ENCODE results near the gene TRPV3.
A peak's percentile ranks its signal among the peaks of the same experiment; 100 is the strongest.

The TRPV3 gene

DNA sequence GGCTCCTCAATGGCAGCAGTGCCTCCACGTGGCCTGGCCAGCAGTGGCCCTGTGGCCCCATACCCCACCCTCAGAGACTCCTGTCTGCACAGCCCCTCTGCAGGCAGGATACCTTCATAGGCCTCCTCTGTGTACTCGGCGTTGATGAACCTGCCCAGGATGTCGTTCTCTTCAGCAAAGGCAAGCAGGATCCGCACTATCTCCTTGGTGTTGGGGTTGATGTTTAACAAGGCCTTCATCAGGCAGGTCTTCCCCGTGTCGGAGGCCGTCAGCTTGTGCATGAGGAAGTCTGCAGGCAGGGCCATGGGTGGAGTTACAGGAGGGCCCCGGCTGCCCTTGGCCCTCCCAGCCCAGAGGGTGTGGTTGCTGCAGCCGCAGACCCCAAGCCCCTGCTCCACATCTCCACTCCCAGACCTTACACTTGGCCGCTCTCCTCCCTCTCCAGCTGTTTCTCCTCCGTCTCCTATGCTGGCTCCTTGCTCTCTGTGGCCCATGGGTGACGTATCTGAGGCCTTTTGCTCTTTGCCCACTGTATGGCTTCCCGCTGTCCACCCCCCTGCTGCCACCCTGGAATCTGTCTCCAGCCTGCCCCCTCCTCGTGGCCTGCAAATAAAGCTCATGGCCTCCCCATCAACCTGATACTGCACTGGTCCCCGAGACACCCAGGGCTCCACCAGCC, 15.1 kb downstream of the TRPV3 start:
- Mint-ChIP-seq H3K36me3 (no peaks in the 10 kb centered on the region), H3K4me1 (no peaks in the 10 kb centered on the region), H3K4me3 (no peak overlapping the region), H3K27ac (no peak overlapping the region), H3K9me3 (no peaks in the 10 kb centered on the region), H3K27me3 (no peaks in the 10 kb centered on the region)

DNA sequence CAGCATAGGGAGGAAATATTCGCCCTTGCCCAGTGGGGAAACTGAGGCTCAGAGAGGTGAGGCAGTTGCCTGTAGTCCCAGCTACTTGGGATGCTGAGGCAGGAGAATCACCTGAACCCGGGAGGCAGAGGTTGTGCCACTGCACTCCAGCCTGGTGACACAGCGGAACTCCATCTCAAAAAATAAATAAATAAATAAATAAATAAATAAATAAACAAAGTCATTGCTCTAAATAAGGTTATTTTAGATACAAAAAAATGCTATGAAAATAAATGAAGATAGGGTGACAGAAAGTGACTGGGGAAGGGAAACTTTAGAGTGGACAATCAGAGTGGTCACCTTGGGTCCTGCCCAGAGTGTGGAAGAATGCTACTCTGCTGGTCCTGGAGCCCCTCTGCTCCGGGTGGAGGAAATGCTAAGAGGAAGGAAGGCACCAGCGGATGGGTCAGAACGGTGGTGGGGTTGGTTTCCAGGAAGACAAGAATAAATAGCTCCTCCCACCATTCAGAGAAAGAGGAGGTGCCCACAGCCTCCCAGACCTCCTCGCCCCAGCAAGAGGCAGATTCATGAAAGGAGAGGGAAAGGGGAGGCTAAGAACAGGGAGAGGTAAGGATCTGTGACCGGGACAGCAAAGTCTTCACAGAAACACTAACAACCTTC, 17.6 kb downstream of the TRPV3 start:
- Mint-ChIP-seq H3K27me3 (no peaks in the 10 kb centered on the region), H3K27ac (no peak overlapping the region), H3K4me1 (no peaks in the 10 kb centered on the region), H3K4me3 (no peak overlapping the region), H3K36me3 (no peaks in the 10 kb centered on the region), H3K9me3 (no peaks in the 10 kb centered on the region)

GRCh38 chr17:3536716-3537115, 20.9 kb downstream of the TRPV3 start:
- no peaks in the 10 kb centered on the region for H3K36me3 Mint-ChIP-seq

GRCh38 chr17:3535253-3535995, 22.2 kb downstream of the TRPV3 start:
- Mint-ChIP-seq H3K4me3 (peak overlapping the region; percentile 60), H3K36me3 (no peaks in the 10 kb centered on the region), H3K27ac (peak overlapping the region; percentile 35), H3K9me3 (no peaks in the 10 kb centered on the region), H3K27me3 (peaks cover 2% of the 10 kb centered on the region), H3K4me1 (peaks cover 3% of the 10 kb centered on the region)

More at GRCh38 chr17:3536716-3537115, 20.9 kb downstream of the TRPV3 start:
- H3K4me1 Mint-ChIP-seq = peaks cover 3% of the 10 kb centered on the region
- no peak overlapping the region for H3K4me3 Mint-ChIP-seq
- peaks cover 2% of the 10 kb centered on the region for H3K27me3 Mint-ChIP-seq
- H3K9me3 Mint-ChIP-seq = no peaks in the 10 kb centered on the region
- H3K27ac Mint-ChIP-seq = no peak overlapping the region

- H3K27me3 Mint-ChIP-seq = peaks cover 2% of the 10 kb centered on the region
- H3K27ac Mint-ChIP-seq = no peak overlapping the region
- H3K4me3 Mint-ChIP-seq = no peak overlapping the region
- no peaks in the 10 kb centered on the region for H3K9me3 Mint-ChIP-seq
- H3K36me3 Mint-ChIP-seq = no peaks in the 10 kb centered on the region
- H3K4me1 Mint-ChIP-seq = peaks cover 3% of the 10 kb centered on the region
Observed at GRCh38 chr17:3534881-3535252, 22.7 kb downstream of the TRPV3 start.

GRCh38 chr17:3533752-3534151, 23.9 kb downstream of the TRPV3 start:
- Mint-ChIP-seq H3K36me3 (no peaks in the 10 kb centered on the region), H3K27me3 (peaks cover 2% of the 10 kb centered on the region), H3K9me3 (no peaks in the 10 kb centered on the region), H3K4me3 (no peak overlapping the region), H3K27ac (no peak overlapping the region), H3K4me1 (peaks cover 3% of the 10 kb centered on the region)

DNA sequence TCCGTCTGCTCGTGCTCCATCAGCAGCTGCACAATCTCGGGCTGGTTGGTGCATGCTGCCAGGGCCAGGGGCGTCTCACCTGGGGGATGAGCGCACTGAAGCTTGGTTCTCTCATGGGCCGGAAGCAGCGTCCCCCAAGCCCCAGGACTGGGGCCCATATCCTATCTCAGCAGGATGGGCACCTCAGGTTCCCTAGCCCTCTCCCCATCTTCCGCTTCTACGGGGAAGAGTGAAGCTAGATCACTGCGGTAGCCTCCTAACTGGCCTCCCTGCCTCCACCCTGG, 24.8 kb downstream of the TRPV3 start:
- Mint-ChIP-seq H3K4me3 (no peak overlapping the region), H3K27ac (no peak overlapping the region), H3K36me3 (no peaks in the 10 kb centered on the region), H3K27me3 (peaks cover 2% of the 10 kb centered on the region), H3K9me3 (no peaks in the 10 kb centered on the region), H3K4me1 (peaks cover 3% of the 10 kb centered on the region)

- H3K9me3 Mint-ChIP-seq = no peaks in the 10 kb centered on the region
- no peak overlapping the region for H3K27ac Mint-ChIP-seq
- H3K27me3 Mint-ChIP-seq = peaks cover 2% of the 10 kb centered on the region
- peaks cover 3% of the 10 kb centered on the region for H3K4me1 Mint-ChIP-seq
- H3K4me3 Mint-ChIP-seq = no peak overlapping the region
- H3K36me3 Mint-ChIP-seq = no peaks in the 10 kb centered on the region
Observed at GRCh38 chr17:3532106-3532858, 25.3 kb downstream of the TRPV3 start.

DNA sequence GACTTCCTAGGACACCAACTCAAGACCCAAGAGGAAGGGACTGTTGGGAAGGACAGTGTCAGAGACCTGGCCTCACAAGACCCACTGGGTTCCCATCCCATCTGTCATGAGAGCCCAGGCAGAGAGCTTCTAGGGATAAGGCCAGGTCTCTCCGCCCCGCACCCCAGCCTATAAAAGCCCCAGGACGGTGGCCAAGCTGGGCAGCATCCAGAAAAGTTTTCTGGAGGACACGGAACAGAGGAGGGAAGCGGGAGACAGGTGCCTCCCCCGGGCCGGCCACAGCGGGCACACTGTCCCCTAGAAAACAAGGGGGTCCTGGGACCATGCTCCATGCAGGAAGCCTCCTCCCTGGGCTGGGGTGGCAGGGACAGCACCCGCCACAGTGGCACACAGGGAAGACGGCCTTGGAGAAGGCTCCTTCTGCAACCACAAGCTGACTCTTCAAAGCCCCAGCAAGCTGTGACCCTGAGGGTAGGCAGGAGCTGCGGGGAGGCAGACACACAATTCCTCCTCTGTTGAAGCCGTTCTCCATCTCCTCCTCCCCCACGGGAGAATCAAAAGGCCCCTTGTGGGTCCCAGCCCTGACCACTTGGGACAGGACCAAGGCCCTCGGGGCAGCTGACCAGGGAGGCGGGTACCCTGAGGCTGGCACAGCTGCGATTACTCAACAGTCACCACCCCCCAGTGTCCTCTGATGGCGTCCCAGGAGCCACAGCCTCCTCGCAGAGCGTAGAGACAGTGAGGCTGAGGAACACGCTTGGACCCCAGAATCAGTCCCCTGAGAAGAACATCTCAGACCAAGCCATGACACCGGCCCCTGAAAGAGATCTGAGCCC, 26.1 kb downstream of the TRPV3 start:
- no peaks in the 10 kb centered on the region for H3K36me3 Mint-ChIP-seq
- H3K27ac Mint-ChIP-seq = no peak overlapping the region
- peaks cover 2% of the 10 kb centered on the region for H3K27me3 Mint-ChIP-seq
- no peaks in the 10 kb centered on the region for H3K9me3 Mint-ChIP-seq
- peaks cover 3% of the 10 kb centered on the region for H3K4me1 Mint-ChIP-seq
- H3K4me3 Mint-ChIP-seq = no peak overlapping the region

DNA sequence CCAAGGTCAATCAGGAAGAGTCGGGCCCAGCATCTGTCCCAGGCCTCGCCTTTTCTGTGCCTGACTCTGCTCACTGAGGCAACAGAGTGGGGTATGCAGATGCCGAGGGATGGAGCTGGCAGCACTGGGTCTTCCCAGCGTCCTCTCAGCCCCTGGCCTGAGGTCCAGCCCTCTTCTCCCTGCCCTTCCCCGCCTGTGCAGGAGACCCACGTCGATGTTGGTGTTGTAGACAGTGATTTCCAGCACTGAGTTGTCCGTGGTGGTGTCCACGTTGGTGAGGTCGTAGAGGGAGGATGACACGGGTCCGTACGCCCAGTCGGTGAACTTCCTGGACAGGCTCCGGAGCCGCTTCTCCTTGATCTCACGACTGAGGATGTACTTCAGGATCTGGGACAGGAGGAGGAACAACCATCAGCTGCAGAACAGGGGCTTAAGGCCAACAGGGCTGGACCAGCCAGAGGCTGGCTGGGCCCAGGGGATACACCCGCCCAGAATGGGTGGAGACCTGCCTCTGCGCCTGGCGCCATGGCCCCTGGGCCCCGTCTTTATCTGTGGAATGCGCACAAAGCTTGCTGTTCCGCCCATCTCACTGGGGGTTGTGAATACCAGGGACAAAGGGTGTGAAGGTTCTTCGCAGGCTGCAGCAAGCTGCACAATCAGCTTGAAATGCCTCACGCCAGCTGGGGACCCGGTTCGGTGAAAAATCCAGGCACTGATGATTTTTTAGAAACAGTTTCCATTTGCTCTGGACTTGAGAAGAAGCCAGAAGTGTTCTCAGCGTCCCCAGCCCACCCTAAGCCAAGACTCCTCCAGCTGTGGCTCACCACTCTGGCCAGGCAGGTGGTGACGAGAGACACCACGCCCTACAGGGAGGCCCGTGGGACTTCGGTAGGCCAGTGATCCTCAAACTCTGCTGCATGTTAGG, 27.5 kb downstream of the TRPV3 start:
- Mint-ChIP-seq H3K36me3 (no peaks in the 10 kb centered on the region), H3K27ac (no peak overlapping the region), H3K27me3 (peaks cover 2% of the 10 kb centered on the region), H3K4me3 (no peak overlapping the region), H3K9me3 (no peaks in the 10 kb centered on the region), H3K4me1 (peaks cover 3% of the 10 kb centered on the region)

DNA sequence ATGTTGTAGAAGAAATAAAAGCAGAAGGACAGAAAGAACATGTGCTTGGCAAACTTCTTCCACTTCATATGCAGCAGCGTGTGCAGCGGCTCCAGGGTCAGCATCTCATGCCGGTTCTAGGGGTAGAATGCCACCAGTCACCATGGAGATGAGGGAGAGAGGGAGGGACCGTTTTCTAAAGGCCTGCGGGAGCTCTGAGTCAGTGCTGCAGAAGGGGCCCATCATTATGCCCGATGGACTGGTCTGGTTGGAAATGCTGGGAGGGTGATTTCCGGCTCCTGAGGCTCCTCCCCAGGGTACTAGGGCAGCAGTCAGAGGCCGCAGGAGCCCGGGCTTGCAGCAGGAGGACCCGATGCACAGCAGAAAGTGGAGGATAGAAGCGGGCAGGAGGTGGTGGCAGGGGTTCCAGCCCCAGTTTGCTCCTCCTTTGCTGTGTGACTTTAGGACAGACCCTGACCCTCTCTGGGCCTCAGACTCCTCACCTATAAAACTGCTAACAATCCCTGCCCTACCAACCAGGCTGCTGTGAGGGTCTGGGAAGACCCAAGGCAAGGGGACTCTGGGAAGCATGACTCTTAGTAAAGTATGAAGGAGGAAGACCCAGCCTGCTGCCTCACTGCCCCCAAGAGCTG, 28.6 kb downstream of the TRPV3 start:
- Mint-ChIP-seq H3K4me1 (no peaks in the 10 kb centered on the region), H3K27me3 (peaks cover 2% of the 10 kb centered on the region), H3K4me3 (no peak overlapping the region), H3K27ac (no peak overlapping the region), H3K36me3 (no peaks in the 10 kb centered on the region), H3K9me3 (no peaks in the 10 kb centered on the region)

GRCh38 chr17:3528403-3528851, 29.2 kb downstream of the TRPV3 start:
- no peaks in the 10 kb centered on the region for H3K9me3 Mint-ChIP-seq
- no peak overlapping the region for H3K27ac Mint-ChIP-seq
- peaks cover 2% of the 10 kb centered on the region for H3K27me3 Mint-ChIP-seq
- H3K4me1 Mint-ChIP-seq = no peaks in the 10 kb centered on the region
- no peak overlapping the region for H3K4me3 Mint-ChIP-seq
- H3K36me3 Mint-ChIP-seq = no peaks in the 10 kb centered on the region

- Mint-ChIP-seq H3K9me3 (no peaks in the 10 kb centered on the region), H3K4me3 (no peak overlapping the region), H3K36me3 (no peaks in the 10 kb centered on the region), H3K27ac (no peak overlapping the region), H3K4me1 (no peaks in the 10 kb centered on the region), H3K27me3 (no peaks in the 10 kb centered on the region)
Observed at GRCh38 chr17:3527896-3528295, 29.7 kb downstream of the TRPV3 start.

DNA sequence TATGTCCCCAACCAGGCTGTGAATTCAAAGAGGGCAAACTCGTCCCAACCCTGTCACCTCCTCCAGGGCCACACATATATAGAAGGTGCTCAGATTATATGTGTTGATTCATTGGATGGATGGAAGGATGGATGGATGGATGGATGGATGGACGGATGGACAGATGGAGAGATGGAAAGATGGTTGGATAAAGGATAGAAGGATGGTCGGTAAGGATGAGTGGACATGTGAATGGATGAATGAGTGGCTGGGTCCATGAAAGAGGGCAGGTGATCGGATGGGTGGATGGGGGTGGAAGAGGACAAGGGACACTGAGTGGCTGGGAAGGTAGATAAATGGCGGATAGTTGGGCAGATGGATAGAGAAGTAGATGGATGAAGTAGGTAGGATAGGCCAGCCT, 30.1 kb downstream of the TRPV3 start:
- Mint-ChIP-seq H3K4me1 (no peaks in the 10 kb centered on the region), H3K27ac (peak overlapping the region; percentile 3)

More for the DNA sequence above, 30.1 kb downstream of the TRPV3 start:
- no peaks in the 10 kb centered on the region for H3K27me3 Mint-ChIP-seq
- H3K36me3 Mint-ChIP-seq = no peaks in the 10 kb centered on the region
- H3K9me3 Mint-ChIP-seq = no peaks in the 10 kb centered on the region
- H3K4me3 Mint-ChIP-seq = no peak overlapping the region
